GM10847 (cell line): Measurements from ENCODE around the gene CAPRIN1.
A peak's percentile ranks its signal among the peaks of the same experiment; 100 is the strongest.

Experiments used
- POLR2A ChIP-seq: IDR thresholded peaks from 2 replicates; pipeline ENCODE4 v1.6.1; 2011; ENCODE audit not compliant: insufficient read length; ENCODE audit errors: extremely low read depth

The CAPRIN1 gene, protein sequence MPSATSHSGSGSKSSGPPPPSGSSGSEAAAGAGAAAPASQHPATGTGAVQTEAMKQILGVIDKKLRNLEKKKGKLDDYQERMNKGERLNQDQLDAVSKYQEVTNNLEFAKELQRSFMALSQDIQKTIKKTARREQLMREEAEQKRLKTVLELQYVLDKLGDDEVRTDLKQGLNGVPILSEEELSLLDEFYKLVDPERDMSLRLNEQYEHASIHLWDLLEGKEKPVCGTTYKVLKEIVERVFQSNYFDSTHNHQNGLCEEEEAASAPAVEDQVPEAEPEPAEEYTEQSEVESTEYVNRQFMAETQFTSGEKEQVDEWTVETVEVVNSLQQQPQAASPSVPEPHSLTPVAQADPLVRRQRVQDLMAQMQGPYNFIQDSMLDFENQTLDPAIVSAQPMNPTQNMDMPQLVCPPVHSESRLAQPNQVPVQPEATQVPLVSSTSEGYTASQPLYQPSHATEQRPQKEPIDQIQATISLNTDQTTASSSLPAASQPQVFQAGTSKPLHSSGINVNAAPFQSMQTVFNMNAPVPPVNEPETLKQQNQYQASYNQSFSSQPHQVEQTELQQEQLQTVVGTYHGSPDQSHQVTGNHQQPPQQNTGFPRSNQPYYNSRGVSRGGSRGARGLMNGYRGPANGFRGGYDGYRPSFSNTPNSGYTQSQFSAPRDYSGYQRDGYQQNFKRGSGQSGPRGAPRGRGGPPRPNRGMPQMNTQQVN

DNA sequence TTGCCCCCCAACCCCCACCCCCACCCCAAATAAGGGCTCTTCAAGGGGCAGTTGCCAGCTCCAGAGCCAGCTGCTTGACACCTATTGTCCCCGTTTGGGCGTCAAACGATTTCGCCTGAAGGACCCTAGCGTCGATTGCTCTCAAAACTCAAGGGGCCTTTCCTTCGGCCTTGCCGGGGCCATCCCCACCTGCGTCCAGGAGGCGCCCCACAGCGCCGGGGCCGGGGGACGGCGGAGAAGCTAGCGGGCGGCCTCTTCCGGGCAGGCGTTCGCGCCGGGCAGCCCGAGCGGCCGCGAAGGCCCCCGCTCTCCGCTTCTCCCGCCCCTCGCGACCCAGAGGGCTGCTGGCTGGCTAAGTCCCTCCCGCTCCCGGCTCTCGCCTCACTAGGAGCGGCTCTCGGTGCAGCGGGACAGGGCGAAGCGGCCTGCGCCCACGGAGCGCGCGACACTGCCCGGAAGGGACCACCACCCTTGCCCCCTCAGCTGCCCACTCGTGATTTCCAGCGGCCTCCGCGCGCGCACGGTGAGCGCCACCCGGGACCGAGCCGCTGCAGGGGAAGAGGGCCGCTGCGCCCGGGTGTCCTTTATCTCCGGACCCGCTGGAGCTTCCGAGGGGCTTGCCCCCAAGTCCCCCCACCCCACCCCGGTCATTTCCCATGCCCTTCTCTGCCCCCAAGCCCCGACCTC lies at the start of gene CAPRIN1:
Gene CAPRIN1 (plus strand): TSS at position 383 of the 687 bp plus-strand sequence. CDS start 690 bp downstream, outside the sequence.
- TF ChIP-seq POLR2A = peak; percentile 86

DNA sequence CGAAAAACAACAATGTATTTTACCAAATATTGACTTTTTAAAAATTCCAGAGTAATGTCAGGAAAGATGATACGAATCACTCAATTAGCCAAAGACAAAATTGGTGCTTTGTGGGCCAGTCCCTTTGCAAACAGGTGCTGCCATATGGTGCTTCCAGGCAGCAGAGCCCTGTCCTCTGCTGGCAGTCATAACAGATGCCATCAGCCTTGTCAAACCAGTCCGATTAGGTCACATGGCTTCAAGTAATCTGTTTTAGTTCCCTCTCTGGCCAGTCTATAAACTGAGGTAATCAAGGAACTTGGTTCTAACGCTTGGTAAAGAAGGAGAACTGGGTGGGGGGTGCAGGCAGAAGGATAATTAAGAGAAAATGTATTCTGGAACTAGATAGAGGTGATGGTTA lies 49.1 kb upstream of the CAPRIN1 start:
- no peak for TF ChIP-seq POLR2A

DNA sequence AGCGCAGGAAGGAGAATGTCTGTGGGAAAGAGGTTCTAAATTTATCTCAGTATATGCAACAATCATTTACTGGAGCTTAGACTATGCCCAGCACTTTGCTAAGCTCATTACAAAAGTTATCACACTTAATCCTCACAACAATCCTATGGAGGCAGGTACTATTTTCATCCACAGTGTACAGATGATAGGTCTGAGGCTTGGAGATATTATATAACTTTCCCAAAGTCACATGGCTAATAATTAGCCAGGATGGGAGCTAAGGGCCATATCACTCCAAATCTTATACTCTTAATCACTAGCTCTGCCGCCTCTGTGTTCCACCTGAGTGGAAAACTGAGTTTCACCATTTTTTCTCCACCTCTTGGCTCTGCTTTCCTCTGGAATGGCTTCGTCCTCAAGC lies 47.3 kb upstream of the CAPRIN1 start:
- no peak for TF ChIP-seq POLR2A

DNA sequence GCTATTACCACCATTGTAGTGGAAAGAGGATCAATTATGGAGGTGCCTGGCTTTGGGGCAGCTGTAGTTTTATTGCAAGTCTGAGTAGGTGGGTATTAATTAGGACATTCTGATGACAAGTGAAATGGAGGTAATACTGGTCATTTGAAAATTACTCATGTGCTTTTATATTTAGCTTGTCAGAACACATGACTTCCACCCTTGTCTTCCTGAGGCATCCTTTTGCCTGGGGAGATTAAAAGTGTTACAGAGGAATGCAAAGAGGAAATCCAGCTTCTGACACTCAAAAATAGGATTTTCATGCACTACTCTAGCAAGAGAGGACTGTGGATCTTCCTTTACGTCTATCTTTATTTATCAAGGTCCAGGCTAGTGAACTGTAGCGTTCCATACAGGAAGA lies 44.7 kb upstream of the CAPRIN1 start:
- TF ChIP-seq POLR2A = no peak

DNA sequence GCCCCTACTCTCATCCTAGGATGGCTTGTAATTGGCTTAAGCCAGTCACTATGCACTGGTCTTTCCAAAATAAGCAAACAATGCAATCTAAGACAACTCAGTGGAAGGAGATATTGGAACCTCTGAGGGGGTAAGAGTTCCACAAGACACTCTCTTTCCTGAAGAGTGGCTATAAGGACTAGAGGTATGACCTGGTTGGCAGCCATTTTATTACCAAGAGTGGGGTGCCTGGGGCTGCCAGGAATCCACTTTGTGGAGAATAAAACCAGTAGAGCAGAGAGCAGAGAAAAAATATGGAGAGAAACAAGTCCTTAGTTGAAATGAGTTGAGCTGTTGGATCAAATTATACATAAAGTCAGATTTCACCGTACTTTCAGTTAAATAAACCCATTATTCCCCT lies 38.8 kb upstream of the CAPRIN1 start:
- no peak for TF ChIP-seq POLR2A

DNA sequence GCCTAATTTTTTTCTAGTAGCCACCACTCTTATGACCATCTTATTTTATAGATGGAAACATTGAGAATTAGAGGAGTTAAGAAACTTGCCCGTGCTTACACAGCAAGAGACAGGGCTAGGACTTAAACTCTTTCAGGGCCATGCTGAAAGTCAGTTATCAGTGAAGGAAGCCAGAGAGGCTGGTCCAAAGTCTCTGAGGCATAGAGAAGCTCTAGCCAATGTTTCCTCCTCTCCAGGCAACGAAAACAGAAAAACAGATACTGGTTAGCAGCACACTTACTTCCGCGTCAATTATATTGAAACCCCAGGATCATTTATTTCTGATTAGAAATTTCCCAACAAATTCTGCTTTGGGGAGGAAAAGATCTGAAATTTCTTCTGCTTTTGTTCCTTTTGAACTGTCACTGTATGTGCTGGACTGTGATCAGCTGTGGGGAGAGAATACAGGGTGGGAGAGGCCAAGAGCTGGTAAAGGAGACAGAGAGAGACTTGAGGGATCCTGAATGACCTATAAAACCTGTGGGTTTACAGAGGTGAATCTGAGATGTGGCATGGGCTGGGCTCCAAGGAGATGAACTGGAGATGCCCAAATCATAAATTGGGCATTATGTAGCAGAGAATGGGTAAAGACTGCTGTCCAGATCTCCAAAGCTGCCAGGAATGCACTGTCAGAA lies 37.5 kb upstream of the CAPRIN1 start:
- TF ChIP-seq POLR2A = no peak

DNA sequence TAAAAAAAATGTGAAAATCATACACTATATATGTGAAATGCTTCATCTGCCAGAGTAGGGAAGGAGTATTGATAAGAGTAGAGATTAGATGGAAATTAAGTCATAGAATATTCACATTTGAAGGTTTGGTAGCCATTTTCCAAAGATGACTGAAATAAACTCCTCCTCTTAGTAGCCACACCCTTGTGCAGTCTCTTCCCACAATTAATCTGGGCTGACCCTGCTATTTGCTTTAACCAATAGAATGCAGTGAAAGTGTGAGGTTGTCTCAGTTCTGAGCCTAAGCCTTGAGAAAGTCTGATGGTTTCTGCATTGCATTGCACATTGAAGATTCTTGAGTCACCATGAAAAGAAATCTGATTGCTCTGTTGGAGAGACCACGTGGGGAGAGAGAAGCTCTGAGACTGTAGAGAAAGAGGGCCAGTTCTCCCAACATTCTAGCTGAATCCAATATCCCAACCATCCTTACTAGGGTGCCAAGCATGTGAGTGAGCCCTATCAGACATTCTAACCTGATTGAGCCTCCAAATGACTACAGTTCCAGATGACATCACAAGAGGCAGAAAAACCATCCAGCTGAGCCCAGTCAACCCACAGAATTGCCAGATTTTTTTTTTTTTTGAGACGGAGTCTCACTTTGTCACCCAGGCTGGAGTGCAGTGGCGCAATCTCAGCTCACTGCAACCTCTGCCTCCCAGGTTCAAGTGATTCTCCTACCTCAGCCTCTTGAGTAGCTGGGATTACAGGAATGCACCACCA lies 29.4 kb upstream of the CAPRIN1 start:
- TF ChIP-seq POLR2A = no peak

DNA sequence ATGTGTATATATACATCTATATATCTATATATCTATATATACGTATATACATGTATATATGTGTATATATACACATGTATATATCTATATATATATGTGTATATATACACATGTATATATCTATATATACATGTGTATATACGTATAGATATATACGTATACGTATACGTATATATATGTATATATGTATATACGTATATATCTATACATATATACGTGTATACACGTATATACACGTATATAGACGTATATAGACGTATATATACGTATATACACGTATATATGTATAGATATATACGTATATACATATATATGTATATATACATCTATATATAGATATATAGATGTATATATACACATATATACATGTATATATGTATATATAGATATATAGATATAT lies 25.1 kb upstream of the CAPRIN1 start:
- TF ChIP-seq POLR2A = no peak

DNA sequence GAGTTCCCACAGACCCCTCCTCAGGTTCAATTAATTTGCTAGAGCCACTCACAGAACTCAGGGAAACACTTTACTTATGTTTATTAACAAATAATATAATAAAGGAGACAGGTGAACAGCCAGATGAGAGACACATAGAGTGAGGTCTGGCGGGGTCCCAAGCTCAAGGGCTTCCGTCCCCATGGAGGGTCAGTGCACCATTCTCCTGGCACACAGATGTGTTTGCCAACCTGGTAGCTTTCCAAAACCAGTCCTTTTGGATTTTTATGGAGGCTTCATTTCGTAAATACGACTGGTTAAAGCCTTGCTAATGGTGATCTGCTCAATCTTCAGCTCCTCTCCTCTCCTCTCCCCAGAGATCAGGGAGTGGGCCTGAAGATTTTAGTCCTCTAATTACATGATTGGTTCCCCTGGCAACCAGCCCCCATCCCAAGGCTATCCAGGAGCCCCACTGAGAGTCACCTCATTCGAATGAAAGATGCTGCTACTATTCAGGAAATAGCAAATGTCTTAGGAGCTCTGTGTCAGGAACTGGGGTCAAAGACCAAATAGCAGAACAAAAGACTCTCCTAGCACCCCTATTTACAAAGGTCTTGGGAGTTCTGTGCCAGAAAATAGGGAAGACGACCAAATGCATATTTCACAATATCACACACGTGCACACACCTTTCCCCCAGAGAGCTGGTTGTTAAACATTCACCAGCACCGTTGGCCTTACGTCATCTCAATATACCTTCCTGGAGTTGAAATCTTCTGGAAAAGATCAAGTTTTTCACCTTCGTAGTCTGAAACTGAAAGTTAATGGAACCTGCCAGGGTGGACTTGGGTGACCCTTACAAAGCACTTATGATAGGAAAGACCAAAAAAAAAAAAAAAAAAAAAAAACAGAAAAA lies 23.8 kb upstream of the CAPRIN1 start:
- no peak for TF ChIP-seq POLR2A

DNA sequence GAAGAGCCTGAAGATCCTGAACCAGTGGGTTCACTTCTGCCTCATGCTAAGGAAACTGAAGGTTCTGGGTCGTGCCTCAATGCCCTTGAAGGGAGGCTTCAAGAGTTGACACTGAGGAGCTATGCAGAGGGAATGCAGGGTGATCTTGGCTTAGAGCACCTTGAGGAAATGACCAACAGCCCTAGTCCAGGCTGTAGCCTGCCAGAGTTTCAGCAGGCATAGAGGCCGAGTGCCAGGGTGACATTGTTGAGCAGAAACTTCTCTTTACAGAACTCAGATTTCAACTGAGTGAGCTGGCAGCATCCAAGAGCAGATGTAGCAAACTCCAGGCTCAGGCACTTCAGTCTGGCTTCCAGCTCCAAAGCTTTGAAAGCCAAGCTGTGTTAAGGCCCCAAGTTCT lies 23.1 kb upstream of the CAPRIN1 start:
- TF ChIP-seq POLR2A = no peak

DNA sequence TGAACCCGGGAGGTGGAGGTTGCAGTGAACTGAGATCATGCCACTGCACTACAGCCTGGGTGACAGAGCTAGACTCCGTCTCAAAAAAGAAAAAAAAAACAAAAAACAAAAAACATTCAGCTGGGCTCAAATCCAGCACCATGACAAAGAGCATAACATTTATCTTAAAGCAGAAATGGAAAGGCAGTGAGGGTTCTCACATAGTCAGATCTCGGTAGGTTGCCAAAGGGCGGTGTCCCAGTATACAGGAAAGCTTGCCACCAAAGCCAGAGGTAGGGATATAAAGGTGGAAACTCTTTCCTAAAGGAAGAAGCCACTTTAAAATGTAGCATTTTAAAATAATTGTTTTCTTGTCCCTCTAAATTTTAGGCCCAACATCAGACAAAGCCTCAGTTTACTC lies 22.4 kb upstream of the CAPRIN1 start:
- TF ChIP-seq POLR2A = no peak

DNA sequence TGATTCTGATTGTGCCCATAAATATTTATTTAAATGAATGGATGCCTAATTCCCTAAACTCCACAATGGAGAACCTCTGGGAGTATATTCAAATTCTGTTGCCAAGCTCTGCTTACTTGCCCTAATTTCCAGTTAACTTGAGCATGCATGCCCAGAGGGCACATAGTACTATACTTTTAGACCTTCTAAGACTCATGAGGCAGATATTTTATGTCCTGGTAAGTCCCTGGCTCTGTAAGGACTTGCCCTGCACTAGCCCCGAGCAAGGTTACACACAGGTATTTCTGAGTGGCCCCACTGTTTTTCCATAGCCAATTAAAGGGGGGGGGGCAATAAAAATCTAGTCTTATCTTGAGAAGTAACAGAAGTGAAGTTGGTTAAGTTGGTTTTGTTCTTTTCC lies 21.1 kb upstream of the CAPRIN1 start:
- no peak for TF ChIP-seq POLR2A

DNA sequence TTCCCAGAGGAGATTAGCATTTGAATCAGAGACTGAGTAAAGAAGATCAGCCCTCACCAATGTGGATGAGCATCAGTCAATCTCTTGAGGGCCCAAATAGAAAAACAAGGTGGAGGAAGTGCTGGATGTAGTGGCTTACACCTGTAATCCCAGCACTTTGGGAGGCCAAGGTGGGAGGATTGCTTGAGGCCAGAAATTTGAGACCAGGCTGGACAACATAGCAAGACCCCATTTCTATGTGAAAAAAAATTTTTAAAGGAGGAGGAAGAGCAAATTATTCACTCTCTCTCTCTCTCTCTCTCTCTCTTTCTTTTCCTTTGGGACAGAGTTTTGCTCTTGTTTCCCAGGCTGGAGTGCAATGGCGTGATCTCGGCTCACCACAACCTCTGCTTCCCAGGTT lies 18.1 kb upstream of the CAPRIN1 start:
- TF ChIP-seq POLR2A = no peak

DNA sequence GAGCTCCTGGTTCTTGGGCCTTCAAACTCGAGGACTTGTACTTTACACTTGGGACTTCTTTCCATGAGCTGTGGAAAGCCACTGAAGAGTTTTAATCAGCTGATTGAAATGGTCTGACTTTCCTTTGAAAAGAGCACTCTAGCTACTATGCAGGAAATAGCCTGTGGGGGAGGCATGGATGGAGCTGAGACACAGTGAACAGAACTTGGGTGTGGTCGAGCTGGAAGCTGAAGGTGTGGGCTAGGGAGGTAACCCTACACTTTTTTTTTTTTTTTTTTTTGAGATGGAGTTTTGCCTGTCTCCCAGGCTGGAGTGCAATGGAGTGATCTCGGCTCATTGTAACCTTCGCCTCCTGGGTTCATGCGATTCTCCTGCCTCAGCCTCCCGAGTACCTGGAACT lies 17.5 kb upstream of the CAPRIN1 start:
- no peak for TF ChIP-seq POLR2A
